HG02759 (cell line): ENCODE results near the gene SYNDIG1L.
"Not testable (repeated sequence)": the region's sequence is repeated elsewhere in the genome, so short reads cannot be mapped to it uniquely, and the experiment has no call there.

Experiments
- ATAC-seq: cut with Tn5 transposase; IDR thresholded peaks from one replicate; pipeline ENCODE4 v1.9.1; 2021; ENCODE audit warnings: mild to moderate bottlenecking, moderate library complexity; ENCODE audit not compliant: unreplicated experiment

The SYNDIG1L gene

GRCh38 chr14:74403619-74404417 lies 22.2 kb downstream of the SYNDIG1L start:
- no peak for ATAC-seq

- no peak for ATAC-seq
Measured at GRCh38 chr14:74402401-74403251, 23.4 kb downstream of the SYNDIG1L start.

GRCh38 chr14:74401504-74402241 lies 24.3 kb downstream of the SYNDIG1L start:
- ATAC-seq: peak; percentile 78

- peak; percentile 6 for ATAC-seq
Measured at GRCh38 chr14:74400919-74401503, 25.0 kb downstream of the SYNDIG1L start.

GRCh38 chr14:74400031-74400685 lies 25.9 kb downstream of the SYNDIG1L start:
- no peak for ATAC-seq

- ATAC-seq: no peak
Measured at GRCh38 chr14:74395094-74395493, 30.9 kb downstream of the SYNDIG1L start.

- no peak for ATAC-seq
Measured at GRCh38 chr14:74394549-74394948, 31.5 kb downstream of the SYNDIG1L start.

GRCh38 chr14:74392616-74393570 lies 33.1 kb downstream of the SYNDIG1L start:
- ATAC-seq: no peak

- no peak for ATAC-seq
Measured at GRCh38 chr14:74391479-74391878, 34.5 kb downstream of the SYNDIG1L start.

GRCh38 chr14:74390505-74390904 lies 35.5 kb downstream of the SYNDIG1L start:
- ATAC-seq: not testable (repeated sequence)

- ATAC-seq: no peak
Measured at GRCh38 chr14:74389980-74390379, 36.0 kb downstream of the SYNDIG1L start.

GRCh38 chr14:74382231-74382630 lies 43.8 kb downstream of the SYNDIG1L start:
- no peak for ATAC-seq

GRCh38 chr14:74381571-74381970 lies 44.4 kb downstream of the SYNDIG1L start:
- not testable (repeated sequence) for ATAC-seq

- ATAC-seq: no peak
Measured at GRCh38 chr14:74380845-74381244, 45.2 kb downstream of the SYNDIG1L start.

- ATAC-seq: no peak
Measured at GRCh38 chr14:74380172-74380571, 45.8 kb downstream of the SYNDIG1L start.

GRCh38 chr14:74377976-74378690 lies 47.9 kb downstream of the SYNDIG1L start:
- ATAC-seq: no peak

GRCh38 chr14:74368441-74368840 lies 57.6 kb downstream of the SYNDIG1L start:
- no peak for ATAC-seq

GRCh38 chr14:74368026-74368425 lies 58.0 kb downstream of the SYNDIG1L start:
- ATAC-seq: no peak
